Sigmoid colon (tissue), 7 donors: ENCODE measurements around the gene MAP3K6. TPM values are rescaled to one million over a fixed set of nuclear protein-coding genes. Genes with fewer than 3 reads are reported as not detected.

Experiments used
- DNase-seq: peaks from one replicate; pipeline ENCODE4 v3.0.0-alpha.2; 2019
- H3K27ac ChIP-seq, 4 donors: fragments of 200-600 bp; sonication (generic); one replicate each; pipeline ENCODE4 v1.5.1; 2016 to 2019; ENCODE audit warnings: mild to moderate bottlenecking in 1 of 4
- H3K27me3 ChIP-seq, 3 donors: fragments of 200-600 bp; sonication (generic); one replicate each; pipeline ENCODE4 v1.5.1; 2019; ENCODE audit warnings: mild to moderate bottlenecking in 1 of 3
- H3K36me3 ChIP-seq, 4 donors: fragments of 200-600 bp; sonication (generic); one replicate each; pipeline ENCODE4 v1.5.1; 2016 to 2019
- H3K4me1 ChIP-seq, 4 donors: fragments of 200-600 bp; sonication (generic); one replicate each; pipeline ENCODE4 v1.5.1; 2017 to 2019
- H3K4me3 ChIP-seq, 4 donors: fragments of 200-600 bp; sonication (generic); one replicate each; pipeline ENCODE4 v1.5.1; 2017 to 2019; ENCODE audit warnings: mild to moderate bottlenecking in 2 of 4, moderate library complexity in 1 of 4
- H3K9me3 ChIP-seq, 4 donors: fragments of 200-600 bp in 3 of 4; sonication (generic) in 3 of 4; one replicate each; pipeline versions ENCODE4 v1.5.1 to v1.6.1; 2013 to 2019
- CTCF ChIP-seq, 4 experiments: fragments of 450-650 bp in 3 of 4; fragments of 200-600 bp in 1 of 4; IDR thresholded peaks; one replicate each; pipeline ENCODE4 v1.5.1; 2016 to 2019; ENCODE audit warnings: antibody characterized with exemption in 4 of 4, mild to moderate bottlenecking in 3 of 4, moderate library complexity in 2 of 4
- EP300 ChIP-seq, 4 donors: sonication (generic); formaldehyde crosslinking; IDR thresholded peaks; one replicate each; pipeline ENCODE4 v1.6.1; 2017; ENCODE audit warnings: antibody characterized with exemption in 4 of 4
- POLR2A ChIP-seq, 2 donors: fragments of 450-650 bp; IDR thresholded peaks; one replicate each; pipeline ENCODE4 v1.6.1; 2016; ENCODE audit warnings: antibody characterized with exemption in 2 of 2, mild to moderate bottlenecking in 2 of 2, moderate library complexity in 2 of 2
- POLR2AphosphoS5 ChIP-seq, 4 donors: sonication (generic); formaldehyde crosslinking; IDR thresholded peaks; one replicate each; pipeline ENCODE4 v1.6.1; 2017; ENCODE audit warnings: antibody characterized with exemption in 4 of 4
- WGBS, 2 donors: extraction: QIAGEN DNeasy Blood & Tissue Kit; methylation state at CpG; one replicate each; pipeline ENCODE4 v1.1.7; 2013; 5-methylcytosine and 5-hydroxymethylcytosine counted together
- intact Hi-C: fragments of 100-400 bp; cut with DNase I; formaldehyde crosslinking; loops from one replicate; pipeline ENCODE4 v1.15.1; 2023
- polyA plus RNA-seq, 3 donors: library from polyadenylated mRNA; stranded (reverse); fragments of 200-250 nt; gene quantifications; one replicate each; pipeline ENCODE4 v1.2.3, GENCODE V29; 2013
- total RNA-seq, 4 donors: library from RNA; depleted of rRNA; stranded (reverse); fragments of >200 nt; gene quantifications; one replicate each; pipeline ENCODE4 v1.1.0, GENCODE V29; 2016
- donor health status: healthy with polysubstance abuse.
- donor health status: Bipolar disorder and iron deficiency.
- donor health status: healthy.

The MAP3K6 gene
- total and polyA plus RNA-seq, 7 donors: 3.7 to 50.4 (median 21.2) TPM

GRCh38 chr1:27380766-27381733 lies 14.3 kb upstream of the MAP3K6 start:
- H3K9me3 ChIP-seq: no peaks in the 10 kb centered on the region
- no peaks in the 10 kb centered on the region for H3K36me3 ChIP-seq
- TF ChIP-seq POLR2AphosphoS5 (IDR thresholded peaks at IDR 0.05) (no peak), EP300 (IDR thresholded peaks at IDR 0.05) (no peak), POLR2A (IDR thresholded peaks at IDR 0.05) (no peak), CTCF (IDR thresholded peaks at IDR 0.05) (no peak)
- H3K4me1 ChIP-seq: peaks cover 0 to 6% (median 2%) of the 10 kb centered on the region in 4 donors
- WGBS, 2 donors: 62 to 84% methylated on average over 12 of the region's 12 CpGs
- no peak for DNase-seq
- H3K27ac ChIP-seq: no peak overlapping the region
- no peak overlapping the region for H3K4me3 ChIP-seq
- intact Hi-C loops: no loop called here
- H3K27me3 ChIP-seq: peaks cover 0 to 16% (median 12%) of the 10 kb centered on the region in 3 donors

GRCh38 chr1:27380224-27380623 lies 13.5 kb upstream of the MAP3K6 start:
- H3K9me3 ChIP-seq: no peaks in the 10 kb centered on the region
- H3K27me3 ChIP-seq: peaks cover 0 to 16% (median 12%) of the 10 kb centered on the region in 3 donors
- no peak for DNase-seq
- TF ChIP-seq POLR2A (IDR thresholded peaks at IDR 0.05) (no peak), CTCF (IDR thresholded peaks at IDR 0.05) (no peak), EP300 (IDR thresholded peaks at IDR 0.05) (no peak), POLR2AphosphoS5 (IDR thresholded peaks at IDR 0.05) (no peak)
- 89 to 92% methylated on average over 4 of the region's 4 CpGs for WGBS, 2 donors
- no peak overlapping the region for H3K27ac ChIP-seq
- H3K4me1 ChIP-seq: peaks cover 0 to 6% (median 2%) of the 10 kb centered on the region in 4 donors
- intact Hi-C loops: no loop called here
- H3K4me3 ChIP-seq: no peak overlapping the region
- no peaks in the 10 kb centered on the region for H3K36me3 ChIP-seq

DNA sequence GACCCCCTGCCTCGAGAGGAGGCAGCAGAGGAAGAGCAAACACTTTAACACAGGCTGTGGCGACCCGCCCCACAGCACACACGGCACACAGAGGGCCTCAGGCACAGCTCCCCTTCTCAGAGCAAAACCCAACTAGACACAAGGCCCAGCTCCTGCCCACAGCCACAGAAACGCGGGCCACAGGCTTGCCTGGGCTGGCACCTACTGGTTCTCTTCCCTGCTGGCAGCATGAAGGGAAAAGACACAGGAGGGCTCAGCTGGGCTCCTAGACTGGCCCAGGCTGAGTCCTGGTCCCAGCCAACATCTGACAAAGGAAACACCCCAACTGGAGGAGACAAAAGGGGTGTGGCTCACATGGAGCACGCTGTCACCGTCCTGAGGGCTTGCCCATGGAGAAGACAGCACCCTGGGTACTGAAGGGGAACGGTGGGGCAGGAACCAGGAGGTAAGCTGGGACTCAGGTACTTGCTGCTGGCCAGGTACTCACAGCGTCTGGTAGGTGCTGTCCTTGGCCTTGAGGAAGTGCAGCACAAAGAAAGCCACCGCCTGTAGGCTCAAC lies 12.9 kb upstream of the MAP3K6 start:
- Histone ChIP-seq H3K9me3 (no peaks in the 10 kb centered on the region), H3K4me3 (no peak overlapping the region), H3K27me3 (peaks cover 0 to 16% (median 12%) of the 10 kb centered on the region in 3 donors), H3K27ac (no peak overlapping the region), H3K36me3 (no peaks in the 10 kb centered on the region), H3K4me1 (peaks cover 0 to 6% (median 2%) of the 10 kb centered on the region in 4 donors)
- TF ChIP-seq POLR2A (IDR thresholded peaks at IDR 0.05) (no peak), POLR2AphosphoS5 (IDR thresholded peaks at IDR 0.05) (no peak), CTCF (IDR thresholded peaks at IDR 0.05) (no peak), EP300 (IDR thresholded peaks at IDR 0.05) (no peak)
- 64 to 81% methylated on average over 11 of the region's 11 CpGs for WGBS, 2 donors
- no peak for DNase-seq
- intact Hi-C loops: no loop called here

- no peak for TF ChIP-seq CTCF (IDR thresholded peaks at IDR 0.05)
- TF ChIP-seq POLR2A (IDR thresholded peaks at IDR 0.05): no peak
- no peak for TF ChIP-seq POLR2AphosphoS5 (IDR thresholded peaks at IDR 0.05)
- no peak for TF ChIP-seq EP300 (IDR thresholded peaks at IDR 0.05)
- Histone ChIP-seq H3K9me3 (no peaks in the 10 kb centered on the region), H3K27ac (no peak overlapping the region), H3K4me3 (no peak overlapping the region), H3K27me3 (peaks cover 0 to 9% (median 5%) of the 10 kb centered on the region in 3 donors), H3K4me1 (peaks cover 0 to 2% (median under 1%) of the 10 kb centered on the region in 4 donors), H3K36me3 (no peaks in the 10 kb centered on the region)
- 91 to 92% methylated on average over 12 of the region's 12 CpGs for WGBS, 2 donors
- intact Hi-C loops: no loop called here
- no peak for DNase-seq
These were observed 11.2 kb upstream of the MAP3K6 start for GRCh38 chr1:27377760-27378495.
